GM10847 (cell line): ENCODE measurements around the gene ACSS3.

Source experiments
- POLR2A ChIP-seq: IDR thresholded peaks from 2 replicates; pipeline ENCODE4 v1.6.1; 2011; ENCODE audit not compliant: insufficient read length; ENCODE audit errors: extremely low read depth

The ACSS3 gene

GRCh38 chr12:81294325-81295190, 216.7 kb downstream of the ACSS3 start:
- no peak for TF ChIP-seq POLR2A

GRCh38 chr12:81295251-81295650, 217.4 kb downstream of the ACSS3 start:
- TF ChIP-seq POLR2A: no peak

GRCh38 chr12:81296556-81297305, 218.9 kb downstream of the ACSS3 start:
- no peak for TF ChIP-seq POLR2A

GRCh38 chr12:81297601-81298000, 219.7 kb downstream of the ACSS3 start:
- no peak for TF ChIP-seq POLR2A

GRCh38 chr12:81300454-81300853, 222.6 kb downstream of the ACSS3 start:
- TF ChIP-seq POLR2A: no peak

GRCh38 chr12:81303935-81304334, 226.1 kb downstream of the ACSS3 start:
- TF ChIP-seq POLR2A: no peak
